Stimulated activated CD8-positive, alpha-beta memory T cell treated with anti-CD3 and anti-CD28 coated beads, Interleukin-12 subunit alpha, Interleukin-12 subunit beta, amount 100 ng/mL, for 1 hour (primary cell): ENCODE measurements around the gene FEM1B.
"Not testable (repeated sequence)": the region's sequence is repeated elsewhere in the genome, so short reads cannot be mapped to it uniquely, and the experiment has no call there.

Source experiments
- DNase-seq: peaks from one replicate; pipeline ENCODE4 v3.0.0-alpha.2; 2020; ENCODE audit warnings: low read depth

Gene FEM1B

DNA sequence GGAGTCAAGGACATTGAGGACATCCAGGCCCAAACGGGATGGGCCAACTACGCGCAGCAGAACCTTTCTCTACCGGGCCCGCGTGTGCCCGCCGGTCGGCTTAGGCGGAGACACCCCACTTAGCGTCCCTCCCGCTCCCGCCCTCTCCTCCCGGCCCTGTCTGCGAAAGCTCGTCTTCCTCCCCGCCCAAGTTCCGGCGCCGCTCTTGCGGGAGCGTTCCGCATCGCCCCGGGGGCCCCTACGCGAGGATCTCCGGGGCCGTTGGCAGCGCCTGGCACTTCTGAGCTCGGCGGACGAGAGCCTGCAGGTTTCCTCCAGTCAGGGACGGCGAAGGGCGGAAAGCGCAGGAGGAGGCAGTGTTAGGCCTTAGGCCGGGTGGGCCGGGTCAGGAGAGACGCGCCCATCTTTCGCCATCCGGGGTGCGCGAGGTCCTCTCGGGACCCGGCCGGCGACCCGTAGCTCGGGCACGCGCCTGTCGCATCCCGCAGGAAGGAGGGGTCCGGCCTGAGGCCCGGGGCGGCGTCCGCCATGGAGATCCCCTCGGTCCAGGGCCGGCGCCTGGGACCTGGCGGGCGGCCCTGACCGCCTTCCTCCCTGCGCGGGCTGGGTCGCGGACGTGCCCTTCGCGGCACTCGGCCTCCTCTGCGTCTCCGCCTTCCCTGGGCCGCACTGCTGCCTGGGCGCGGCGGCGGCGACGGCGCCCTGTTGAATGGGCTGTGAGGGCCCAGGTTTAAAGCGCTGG is at the start of gene FEM1B:
Gene FEM1B, plus strand, starts transcription at position 143 of the 742 bp plus-strand sequence. CDS start 673 bp downstream, outside the sequence.
- DNase-seq, result peak; percentile 75

DNA sequence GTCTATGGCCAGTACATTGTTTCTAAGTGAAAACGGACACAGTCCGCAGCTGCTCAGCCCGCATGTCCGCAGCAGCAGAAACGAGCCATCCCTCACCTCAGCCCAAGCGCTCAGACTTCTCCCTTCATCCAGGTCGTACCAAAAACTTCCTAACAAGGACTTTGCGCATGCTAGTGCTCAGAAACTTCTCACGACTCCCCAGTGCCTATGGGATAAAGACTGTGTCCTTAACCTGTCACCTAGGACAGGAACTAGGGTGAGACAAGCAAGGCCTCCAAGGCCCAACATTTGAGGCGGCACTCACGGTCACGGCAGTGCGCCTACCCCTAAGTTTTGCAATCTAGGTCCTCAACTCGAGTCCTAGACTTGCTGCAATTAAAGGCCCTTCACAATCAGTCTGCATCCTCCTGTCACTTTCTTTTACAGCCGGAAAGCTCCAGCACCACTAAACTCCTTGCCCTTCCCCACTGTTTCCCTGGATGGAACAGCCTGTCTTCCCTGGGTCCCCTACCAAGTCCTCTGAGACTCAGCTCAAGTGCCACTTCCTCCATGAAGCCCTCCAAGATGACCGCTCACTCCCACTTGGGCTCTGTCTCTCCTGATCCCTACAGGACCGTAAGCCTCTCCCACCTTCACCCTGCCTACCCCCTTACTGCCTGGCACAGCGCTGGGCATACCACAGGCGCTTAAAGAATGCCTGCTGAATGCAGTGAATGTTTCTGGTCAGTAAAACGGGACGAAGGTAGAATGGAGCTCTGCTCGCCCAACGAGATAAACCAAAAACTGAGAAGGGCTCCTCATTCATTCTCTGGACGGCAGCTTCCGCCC is 49.2 kb upstream of the FEM1B start:
- no peak for DNase-seq

DNA sequence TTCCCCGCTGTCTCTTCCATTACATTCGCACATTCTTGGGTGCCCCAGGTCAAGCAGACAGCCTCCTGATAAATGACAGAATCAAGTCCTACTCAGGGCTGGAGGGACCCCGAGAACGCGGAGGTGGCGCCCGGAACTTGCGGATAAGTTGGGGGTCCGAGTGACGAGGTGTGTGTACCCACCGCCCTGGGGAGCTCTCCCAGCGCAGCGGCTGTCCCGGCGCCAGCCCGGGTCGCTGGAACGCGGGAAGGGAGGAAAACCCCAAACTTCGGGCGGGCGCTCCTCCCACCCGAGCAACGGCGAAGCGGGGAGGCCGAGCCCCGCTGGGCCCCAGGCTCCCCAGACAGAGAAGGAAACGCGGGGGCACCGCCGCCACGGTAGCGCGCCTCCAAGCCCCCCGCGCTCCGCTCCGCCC is 48.6 kb upstream of the FEM1B start:
- no peak for DNase-seq

DNA sequence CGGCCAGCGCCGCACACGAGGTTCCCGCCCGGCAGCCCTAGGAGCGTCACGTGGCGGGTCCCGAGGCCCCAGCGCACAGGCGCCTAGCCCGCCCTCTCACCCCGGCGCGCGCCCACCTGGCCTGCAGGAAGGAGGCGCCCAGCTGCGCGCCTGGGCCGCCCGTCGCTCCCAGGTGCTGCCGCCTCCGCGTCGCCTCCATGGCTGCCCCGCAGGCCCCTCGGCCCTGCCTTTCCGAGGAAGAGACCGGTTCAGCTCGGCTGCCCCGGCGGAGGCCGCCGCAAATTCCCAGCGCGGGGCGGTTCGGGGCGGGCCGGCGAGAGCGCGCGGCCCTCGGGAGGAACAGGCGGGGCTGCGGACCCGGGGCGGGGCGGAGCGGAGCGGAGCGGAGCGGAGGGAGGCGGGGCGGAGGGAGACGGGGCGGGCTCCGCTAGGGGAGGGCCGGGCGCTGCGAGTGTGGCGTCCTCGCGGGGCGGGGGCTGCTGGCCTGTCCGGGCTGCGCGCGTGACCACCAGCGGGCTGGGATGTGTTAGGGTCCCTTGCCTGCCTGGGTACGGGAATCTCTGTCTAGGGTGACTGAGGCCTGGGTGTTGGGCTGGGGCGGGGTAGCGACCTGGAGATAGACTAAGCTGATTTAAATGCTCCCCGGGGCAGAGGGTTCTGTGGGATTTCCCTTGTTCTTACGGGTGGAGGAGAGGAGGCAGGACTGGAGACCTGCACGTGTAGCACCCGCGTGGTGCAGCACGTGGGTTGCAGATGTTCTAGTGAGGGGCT is 48.0 kb upstream of the FEM1B start, which contains the start of gene CLN6:
Gene CLN6, minus strand, starts transcription at position 343 of the 771 bp plus-strand sequence. Its CDS starts 144 bp downstream, at position 199.
- peak; percentile 62 for DNase-seq

DNA sequence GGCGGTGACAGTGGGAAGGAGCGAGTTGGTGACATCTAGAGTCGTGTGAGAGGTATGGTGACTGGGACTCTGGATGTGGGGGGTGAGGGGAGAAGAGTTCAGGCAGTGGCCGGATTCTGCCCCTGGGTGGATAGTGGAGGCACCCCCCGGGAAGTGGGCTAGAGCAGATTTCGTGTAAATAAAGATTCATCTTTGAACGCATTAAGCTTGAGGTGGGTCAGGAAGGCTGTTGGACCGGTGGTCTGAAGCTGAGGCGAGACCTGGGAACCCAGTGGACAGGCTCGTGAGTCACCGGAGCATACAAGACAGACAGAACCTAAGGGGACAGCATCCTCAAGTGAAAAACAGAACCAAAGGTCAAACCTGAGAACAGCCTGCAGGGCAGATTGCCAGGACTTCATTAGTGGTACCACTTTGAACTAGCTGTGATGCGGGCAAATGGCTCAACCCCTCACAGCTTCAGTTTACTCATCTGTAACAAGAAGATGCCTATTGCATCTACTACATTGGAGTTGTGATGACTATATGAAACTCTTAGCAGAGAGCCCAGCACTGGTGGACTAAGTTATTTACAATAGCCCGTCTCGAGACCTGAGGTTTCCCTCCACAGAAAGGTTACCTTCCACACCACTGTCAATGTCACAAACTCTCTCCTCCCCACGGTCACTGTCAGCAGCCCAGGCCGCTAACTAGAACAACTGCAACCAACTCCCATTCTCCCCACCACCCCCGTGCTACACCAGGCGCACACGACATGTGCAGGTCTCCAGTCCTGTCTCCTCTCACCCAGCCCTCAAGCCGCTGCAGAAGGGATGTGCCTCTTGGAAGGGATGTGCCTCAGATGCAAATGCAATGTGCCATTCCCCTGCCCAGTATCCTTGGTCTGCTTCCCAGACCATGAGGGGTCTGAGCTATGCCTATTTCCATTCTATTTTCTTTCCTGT is 47.1 kb upstream of the FEM1B start:
- DNase-seq, result no peak

DNA sequence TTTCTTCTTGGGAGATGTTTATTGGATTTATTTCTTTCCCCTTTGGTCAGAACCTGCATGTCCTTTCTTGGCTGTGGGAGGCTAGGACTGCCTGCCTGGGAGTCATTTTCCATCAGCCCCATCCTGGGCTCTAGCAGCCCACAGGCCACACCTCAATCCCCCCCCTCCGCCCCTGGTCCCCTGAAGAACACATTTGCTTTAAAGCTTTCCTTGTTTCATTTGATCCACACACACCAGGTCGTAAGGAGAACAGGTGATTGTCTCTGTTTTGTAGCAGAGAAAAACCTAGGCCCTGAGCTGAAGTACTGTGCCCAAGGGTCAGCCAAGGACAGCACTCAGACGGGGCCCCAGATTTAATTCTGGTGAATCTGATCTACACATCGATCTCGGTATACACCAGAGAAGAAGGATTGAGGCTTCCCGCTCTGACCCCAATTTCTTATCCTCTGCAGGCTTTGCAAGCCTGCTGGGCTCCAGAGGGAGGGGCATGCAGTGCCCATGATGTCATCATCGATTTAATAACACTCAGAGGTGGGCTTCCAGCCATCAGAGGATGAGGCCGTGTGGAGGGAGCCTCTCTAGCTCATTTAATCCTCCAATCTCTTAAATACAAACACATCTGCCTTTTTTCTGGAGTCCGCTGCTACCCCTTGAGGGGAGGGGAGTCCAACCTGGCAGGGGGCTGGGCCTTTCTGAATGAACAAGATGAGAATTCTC is 46.3 kb upstream of the FEM1B start:
- no peak for DNase-seq

DNA sequence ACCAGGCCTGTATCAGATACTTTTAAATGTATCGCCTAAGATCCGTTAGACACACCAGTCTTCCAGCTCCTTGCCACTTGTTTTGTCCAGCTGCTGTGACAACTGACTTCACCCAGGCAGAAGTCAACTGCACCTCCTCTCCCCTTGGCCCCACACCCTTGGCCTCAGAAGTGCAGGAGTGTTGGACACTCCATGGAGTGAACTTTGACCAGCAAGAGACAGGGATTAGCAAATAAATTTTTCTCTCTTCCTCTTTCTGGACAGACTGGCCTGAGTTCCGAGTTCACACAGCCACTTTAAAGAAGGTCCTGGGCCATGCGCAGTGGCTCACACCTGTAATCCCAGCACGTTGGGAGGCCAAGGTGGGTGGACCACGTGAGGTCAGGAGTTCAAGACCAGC is 45.1 kb upstream of the FEM1B start:
- no peak for DNase-seq

DNA sequence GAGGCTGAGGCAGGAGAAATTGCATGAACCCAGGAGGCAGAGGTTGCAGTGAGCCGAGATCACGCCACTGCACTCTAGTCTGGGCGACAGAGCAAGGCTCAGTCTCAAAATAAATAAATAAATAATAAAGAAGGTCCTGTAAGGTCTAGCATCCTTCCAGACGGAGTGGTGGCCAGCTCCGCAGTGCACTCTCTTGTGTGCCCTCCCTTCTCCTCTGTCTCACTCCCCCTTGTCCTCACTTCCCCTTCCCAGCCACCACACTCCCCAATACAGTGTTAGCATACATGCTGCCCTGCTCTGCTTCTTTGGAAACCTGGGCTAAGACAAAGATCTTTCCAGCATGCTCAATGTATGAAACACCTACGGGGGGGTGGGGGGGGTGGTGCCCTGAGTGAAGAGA is 44.6 kb upstream of the FEM1B start:
- DNase-seq, result no peak

DNA sequence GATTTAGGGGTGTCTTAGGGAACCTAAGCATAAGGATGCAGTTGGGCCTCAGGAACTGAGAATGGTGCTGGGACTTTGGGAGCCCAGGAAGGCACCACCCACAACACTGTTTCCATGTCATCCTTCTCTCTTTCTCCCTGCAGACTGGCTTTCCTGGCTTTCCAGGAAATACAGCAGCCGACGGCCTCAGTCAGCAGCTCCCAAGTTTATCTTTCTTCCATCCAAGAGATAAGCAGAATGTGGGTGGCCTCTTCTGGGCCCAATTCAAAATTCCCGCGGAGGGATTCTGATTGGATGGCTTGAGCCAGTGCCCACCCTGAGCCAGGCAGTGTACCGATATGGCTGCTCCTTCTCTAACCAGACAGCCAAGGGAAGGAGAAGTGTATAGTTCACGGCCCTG is 43.5 kb upstream of the FEM1B start:
- no peak for DNase-seq

DNA sequence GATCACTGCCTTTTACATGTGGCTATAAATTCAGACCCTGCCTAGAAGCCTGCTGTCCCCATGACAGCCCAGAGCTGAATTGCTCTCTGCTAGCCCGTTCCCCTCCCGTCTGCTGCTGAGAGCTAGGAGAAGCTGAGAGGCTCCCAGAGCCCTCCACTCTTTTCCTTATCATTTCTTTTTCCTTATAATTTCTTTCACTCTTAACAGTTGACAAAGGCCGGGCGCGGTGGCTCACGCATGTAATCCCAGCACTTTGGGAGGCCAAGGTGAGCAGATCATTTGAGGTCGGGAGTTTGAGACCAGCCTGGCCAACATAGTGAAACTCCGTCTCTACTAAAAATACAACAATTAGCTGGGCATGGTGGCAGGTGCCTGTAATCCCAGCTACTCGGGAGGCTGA is 43.0 kb upstream of the FEM1B start:
- not testable (repeated sequence) for DNase-seq

DNA sequence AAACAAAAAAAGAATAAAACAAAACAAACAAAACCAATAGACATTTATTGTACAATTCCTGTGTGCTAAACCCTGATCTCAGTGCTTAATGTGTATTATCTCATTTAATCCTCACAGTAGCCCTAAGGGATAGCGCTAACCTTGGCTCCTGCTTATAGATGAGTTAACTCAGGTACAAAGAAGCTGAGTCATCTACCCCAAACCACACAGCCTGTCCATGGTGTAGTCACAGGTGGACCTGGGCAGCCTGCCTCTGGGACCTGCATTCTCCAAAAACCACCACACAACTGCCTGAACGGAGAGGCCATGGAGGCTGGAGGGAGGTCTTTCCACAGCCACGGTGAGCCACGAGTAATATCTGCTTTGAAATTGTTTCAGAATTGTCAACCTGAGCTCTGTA is 42.5 kb upstream of the FEM1B start:
- DNase-seq, result no peak

DNA sequence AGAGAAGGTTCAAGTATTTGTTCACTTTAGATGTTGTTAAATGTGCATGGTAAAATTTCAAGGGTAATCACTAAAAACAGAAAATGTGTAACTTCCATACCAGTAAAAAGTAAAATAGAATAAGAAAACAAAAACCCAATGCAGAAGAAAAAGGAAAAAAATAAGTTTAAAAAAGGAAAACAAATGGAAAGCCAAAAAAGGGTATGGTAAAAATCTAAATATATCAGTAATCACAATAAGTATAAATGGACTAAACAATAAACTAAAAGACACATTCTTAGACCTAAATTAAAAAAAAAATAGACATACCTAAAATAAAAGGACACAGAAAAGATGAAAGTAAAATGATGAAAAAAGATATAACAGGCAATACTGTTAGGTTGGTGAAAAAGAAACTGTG is 38.5 kb upstream of the FEM1B start:
- no peak for DNase-seq

DNA sequence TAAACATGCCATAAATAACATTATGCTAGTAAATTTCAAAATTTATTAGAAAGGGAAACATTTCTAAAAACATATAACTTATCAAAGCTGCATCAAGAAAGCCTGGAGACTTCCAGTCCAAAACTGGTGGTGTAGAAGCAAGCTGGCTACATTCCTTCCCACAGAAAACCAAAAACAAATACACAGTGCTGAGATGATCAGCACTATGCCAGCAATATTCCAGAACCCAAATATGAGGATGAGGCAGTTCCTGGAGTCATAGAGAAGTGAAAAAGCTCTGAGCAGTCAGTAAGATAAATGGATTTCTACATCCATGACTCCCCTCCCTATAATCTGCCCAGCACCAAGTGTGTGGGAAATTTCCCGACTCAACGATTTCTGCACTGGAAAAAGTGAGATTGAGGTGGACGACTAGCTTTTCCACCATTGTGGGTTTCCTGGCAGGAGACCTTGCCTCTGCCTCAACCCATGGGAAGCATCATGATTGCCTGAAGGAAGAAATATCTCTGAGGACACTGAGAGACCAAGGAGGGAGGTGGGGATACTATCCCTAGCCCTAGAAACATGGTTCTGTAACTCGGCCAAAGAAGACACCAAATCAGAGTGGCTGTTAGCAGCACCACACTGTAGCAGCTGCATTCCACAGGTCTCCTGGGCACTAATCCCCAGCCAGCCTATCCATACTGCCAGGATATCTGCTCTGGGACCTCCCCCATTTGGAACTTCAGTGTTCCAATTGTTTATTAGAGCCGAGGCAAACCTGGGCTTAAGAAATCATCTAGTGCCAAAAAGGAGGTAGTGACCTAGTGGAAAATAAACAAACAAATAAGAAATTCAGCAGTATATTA is 36.2 kb upstream of the FEM1B start:
- DNase-seq, result no peak

DNA sequence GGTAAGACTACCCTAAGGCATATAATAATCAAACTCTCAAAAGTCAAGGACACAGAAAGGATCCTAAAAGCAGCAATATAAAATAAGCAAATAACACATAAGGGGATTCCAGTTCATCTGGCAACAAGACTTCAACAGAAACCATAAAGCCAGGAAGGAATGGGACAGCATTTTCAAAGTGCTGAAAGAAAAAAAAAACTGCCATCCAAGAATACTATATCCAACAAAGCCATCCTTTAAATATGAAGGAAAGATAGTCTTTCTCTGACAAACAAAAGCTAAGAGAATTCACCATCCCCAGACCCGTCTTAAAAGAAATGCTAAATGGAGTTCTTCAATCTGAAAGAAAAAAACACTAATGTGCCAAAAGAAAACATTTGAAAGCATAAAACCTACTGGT is 33.3 kb upstream of the FEM1B start:
- DNase-seq, result no peak

DNA sequence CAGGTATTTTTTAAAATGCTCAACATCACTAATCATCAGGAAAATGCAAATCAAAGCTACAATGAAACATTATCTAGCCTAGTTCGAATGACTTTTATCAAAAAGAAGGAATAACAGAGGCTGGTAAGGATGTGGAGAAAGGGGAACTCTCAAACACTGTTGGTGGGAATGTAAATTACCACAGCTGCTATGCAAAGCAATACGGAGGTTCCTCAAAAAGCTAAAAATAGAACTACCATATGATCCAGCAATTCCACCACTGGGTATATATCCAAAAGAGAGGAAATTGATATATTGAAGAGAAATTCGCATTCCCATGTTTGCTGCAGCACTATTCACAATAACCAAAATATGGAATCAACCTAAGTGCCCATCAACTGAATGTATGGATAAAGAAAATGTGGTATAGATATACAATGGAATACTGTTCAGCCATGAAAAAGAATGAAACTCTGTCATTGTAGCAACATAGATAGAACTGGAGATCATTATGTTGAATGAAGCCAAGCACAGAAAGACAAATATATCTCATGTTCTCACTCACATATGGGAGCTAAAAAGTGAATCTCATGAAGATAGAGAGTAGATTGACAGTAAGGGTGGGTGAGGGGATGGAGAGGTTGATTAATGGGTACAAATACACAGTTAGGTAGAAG is 28.4 kb upstream of the FEM1B start:
- no peak for DNase-seq

DNA sequence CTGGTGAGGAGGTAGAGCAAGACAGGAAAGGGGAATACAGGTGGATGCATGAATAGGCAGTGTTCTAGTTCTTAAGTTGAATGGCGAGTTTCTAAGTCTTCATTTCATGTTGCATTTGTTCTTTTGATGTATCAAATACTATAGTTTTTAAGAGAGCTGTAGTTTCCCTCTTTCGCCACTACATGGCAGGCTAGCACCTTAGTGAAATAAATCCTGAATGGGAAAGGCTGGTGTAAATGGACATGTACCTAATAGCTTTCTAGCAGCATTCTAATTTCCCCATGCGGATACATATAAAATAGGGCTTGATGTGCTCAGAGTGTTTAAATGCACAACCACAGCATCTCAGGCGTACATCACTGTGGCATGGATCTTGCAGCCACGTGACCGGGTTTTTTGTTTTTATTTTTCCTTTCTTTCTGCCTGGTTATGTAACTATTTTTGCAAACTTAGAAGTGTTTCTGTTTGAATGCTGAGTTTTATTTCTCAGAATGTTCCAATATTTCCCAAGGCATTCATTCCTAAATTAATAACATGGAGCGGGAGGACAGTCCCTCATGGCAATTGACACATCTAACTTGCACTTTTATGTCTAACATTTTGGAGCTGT is 24.5 kb upstream of the FEM1B start:
- DNase-seq, result no peak

DNA sequence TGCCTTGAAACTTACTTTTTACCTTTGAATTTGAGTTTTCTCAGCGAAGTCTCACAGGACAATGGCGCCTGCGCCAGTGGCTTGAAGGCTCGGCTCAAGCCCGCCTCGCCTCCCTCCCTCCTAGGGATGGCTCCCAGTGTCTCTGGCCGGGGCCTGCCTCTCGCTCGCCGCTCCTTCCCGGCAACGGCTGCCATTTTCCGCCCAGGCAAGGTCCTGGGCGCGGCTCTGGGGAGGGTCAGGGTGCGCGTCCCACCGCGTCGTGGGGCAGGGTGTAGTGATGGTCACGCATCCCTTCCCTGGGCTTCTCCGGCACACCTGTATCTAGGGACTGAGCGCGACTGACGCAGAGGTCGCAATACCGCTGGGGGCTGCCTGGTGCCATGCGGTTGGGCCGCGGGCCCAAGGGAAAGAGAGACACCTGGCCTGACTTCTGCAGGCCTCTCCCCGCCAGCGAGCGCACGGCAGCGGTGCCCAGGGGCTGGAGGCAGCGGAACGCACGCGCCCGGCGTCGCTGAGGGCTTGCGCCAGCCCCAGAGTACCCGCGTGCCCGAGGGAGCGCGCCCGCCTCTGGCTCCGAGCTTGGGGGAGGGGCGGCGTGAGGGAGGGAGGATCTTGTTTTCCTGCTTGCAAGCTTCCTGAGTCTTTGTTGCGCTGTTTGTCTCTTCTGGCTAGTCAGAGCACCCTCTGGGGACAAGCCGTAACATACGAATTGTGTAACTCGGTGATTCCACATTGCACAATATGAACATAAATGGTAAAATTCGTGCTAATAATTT is 20.7 kb upstream of the FEM1B start:
- no peak for DNase-seq

DNA sequence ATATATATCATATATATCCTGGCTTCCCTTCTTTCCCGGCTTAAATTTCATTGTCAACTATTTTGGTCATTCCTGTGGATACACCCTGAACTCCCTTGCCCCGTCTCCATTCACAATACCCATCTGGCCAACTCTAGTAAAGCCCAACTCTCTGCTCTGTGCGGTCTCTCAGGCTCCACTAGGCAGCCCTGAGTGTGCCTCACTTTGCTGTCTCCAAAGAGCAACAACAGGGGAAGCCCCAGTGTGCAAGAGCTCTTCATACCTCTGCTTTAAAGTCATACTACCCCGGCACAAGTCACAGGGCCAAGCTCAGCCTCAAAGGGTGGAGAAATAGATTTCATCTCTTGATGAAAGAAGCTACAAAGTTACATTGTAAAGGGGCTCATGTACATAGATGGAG is 18.9 kb upstream of the FEM1B start:
- DNase-seq, result no peak
